Stimulated activated CD4-positive, alpha-beta T cell treated with anti-CD3 and anti-CD28 coated beads, Interleukin-12 subunit alpha, Interleukin-12 subunit beta, amount 100 ng/mL, for 4 hours (primary cell): ENCODE data around the gene ARHGAP26.

Experiments
- DNase-seq: peaks from one replicate; pipeline ENCODE4 v3.0.0-alpha.2; 2020

The ARHGAP26 gene

GRCh38 chr5:143023411-143024096 lies 253.4 kb downstream of the ARHGAP26 start:
- DNase-seq: no peak

- DNase-seq: no peak
Observed at GRCh38 chr5:143024228-143024920, 254.2 kb downstream of the ARHGAP26 start.

- DNase-seq: no peak
Observed at GRCh38 chr5:143025376-143025775, 255.2 kb downstream of the ARHGAP26 start.

GRCh38 chr5:143025971-143026370 lies 255.8 kb downstream of the ARHGAP26 start:
- no peak for DNase-seq

- no peak for DNase-seq
Observed at GRCh38 chr5:143026380-143026779, 256.2 kb downstream of the ARHGAP26 start.

- no peak for DNase-seq
Observed at GRCh38 chr5:143029293-143029692, 259.1 kb downstream of the ARHGAP26 start.

GRCh38 chr5:143030349-143030748 lies 260.2 kb downstream of the ARHGAP26 start:
- no peak for DNase-seq

- DNase-seq: no peak
Observed at GRCh38 chr5:143031781-143032580, 261.8 kb downstream of the ARHGAP26 start.

GRCh38 chr5:143032581-143032836 lies 262.3 kb downstream of the ARHGAP26 start:
- DNase-seq: no peak

GRCh38 chr5:143033535-143034250 lies 263.5 kb downstream of the ARHGAP26 start:
- no peak for DNase-seq

- DNase-seq: no peak
Observed at GRCh38 chr5:143036146-143036927, 266.2 kb downstream of the ARHGAP26 start.

- DNase-seq: no peak
Observed at GRCh38 chr5:143037071-143037470, 266.9 kb downstream of the ARHGAP26 start.

GRCh38 chr5:143037708-143038107 lies 267.5 kb downstream of the ARHGAP26 start:
- no peak for DNase-seq

GRCh38 chr5:143040622-143041021 lies 270.4 kb downstream of the ARHGAP26 start:
- no peak for DNase-seq

GRCh38 chr5:143041461-143041860 lies 271.3 kb downstream of the ARHGAP26 start:
- no peak for DNase-seq

- no peak for DNase-seq
Observed at GRCh38 chr5:143041972-143042770, 272.0 kb downstream of the ARHGAP26 start.

- no peak for DNase-seq
Observed at GRCh38 chr5:143044265-143044664, 274.1 kb downstream of the ARHGAP26 start.

GRCh38 chr5:143045062-143045461 lies 274.9 kb downstream of the ARHGAP26 start:
- no peak for DNase-seq

GRCh38 chr5:143046314-143046713 lies 276.1 kb downstream of the ARHGAP26 start:
- no peak for DNase-seq

- no peak for DNase-seq
Observed at GRCh38 chr5:143047091-143047490, 276.9 kb downstream of the ARHGAP26 start.

- no peak for DNase-seq
Observed at GRCh38 chr5:143050183-143050582, 280.0 kb downstream of the ARHGAP26 start.
